Gastroesophageal sphincter (tissue), 3 donors: Measurements from ENCODE around the gene KIAA0825.

Experiments used
- CTCF ChIP-seq, 4 experiments: fragments of 200-600 bp in 2 of 4; fragments of 450-650 bp in 2 of 4; sonication (generic) in 1 of 4; IDR thresholded peaks; one replicate each; pipeline ENCODE4 v1.5.1; 2017 to 2019; ENCODE audit warnings: antibody characterized with exemption in 4 of 4, mild to moderate bottlenecking in 2 of 4, moderate library complexity in 2 of 4
- EP300 ChIP-seq: sonication (generic); formaldehyde crosslinking; IDR thresholded peaks from one replicate; pipeline ENCODE4 v1.6.1; 2017; ENCODE audit warnings: antibody characterized with exemption, mild to moderate bottlenecking
- POLR2A ChIP-seq, 2 donors: fragments of 450-650 bp; IDR thresholded peaks; one replicate each; pipeline ENCODE4 v1.6.1; 2017; ENCODE audit warnings: antibody characterized with exemption in 2 of 2, mild to moderate bottlenecking in 2 of 2, moderate library complexity in 1 of 2

- TF ChIP-seq EP300 (no peak), CTCF (IDR thresholded peaks at IDR 0.05) (no peak), POLR2A (IDR thresholded peaks at IDR 0.05) (no peak)
Measured at GRCh38 chr5:94316916-94317838, 301.2 kb downstream of the KIAA0825 start.
